Measurements from ENCODE around the gene BAIAP3. TPM values are rescaled to one million over a fixed set of nuclear protein-coding genes. Genes with fewer than 3 reads are reported as not detected.

BAIAP3 gene
- total RNA-seq, 1 experiment from 2014 or later, result 44.7 TPM

DNA sequence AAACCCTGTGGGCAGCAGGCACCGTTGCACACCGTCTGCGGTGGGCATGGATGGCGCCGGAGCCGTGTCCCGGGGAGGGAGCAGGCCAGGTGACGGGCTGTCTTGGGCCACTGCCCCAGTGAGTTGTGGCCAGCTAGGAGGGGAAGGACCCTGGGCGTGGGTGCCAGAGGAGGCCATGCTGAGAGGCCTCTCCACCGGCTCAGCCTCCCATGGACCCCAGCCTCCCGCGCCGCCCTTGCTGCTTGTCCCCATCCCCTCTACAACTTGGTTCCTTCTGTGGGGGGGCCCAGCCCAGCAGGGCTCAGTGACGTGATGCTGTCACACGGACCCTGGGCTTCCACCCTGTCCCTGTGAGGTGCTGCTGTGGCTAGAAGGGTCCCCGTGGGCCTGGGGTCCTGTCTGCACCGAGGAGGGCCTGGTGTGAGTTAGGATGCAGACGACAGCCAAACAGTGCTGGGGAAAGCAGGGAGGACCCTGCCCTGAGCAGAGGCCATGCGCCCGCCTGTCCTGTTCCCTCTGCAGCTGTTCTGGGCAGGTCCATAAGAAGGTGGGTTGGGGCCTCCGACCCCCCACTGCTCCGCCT lies 12.7 kb upstream of the BAIAP3 start (continued):
- TF ChIP-seq EGR1 (IDR thresholded peaks at IDR 0.05; ENCODE audit: low read depth), result no peak
- no peak for TF ChIP-seq FOSL1 (IDR thresholded peaks at IDR 0.05; ENCODE audit: low read depth)
- no peak for TF ChIP-seq ELF1 (IDR thresholded peaks at IDR 0.05; ENCODE audit: borderline replicate concordance, low read depth)
- TF ChIP-seq, protein P1, sequence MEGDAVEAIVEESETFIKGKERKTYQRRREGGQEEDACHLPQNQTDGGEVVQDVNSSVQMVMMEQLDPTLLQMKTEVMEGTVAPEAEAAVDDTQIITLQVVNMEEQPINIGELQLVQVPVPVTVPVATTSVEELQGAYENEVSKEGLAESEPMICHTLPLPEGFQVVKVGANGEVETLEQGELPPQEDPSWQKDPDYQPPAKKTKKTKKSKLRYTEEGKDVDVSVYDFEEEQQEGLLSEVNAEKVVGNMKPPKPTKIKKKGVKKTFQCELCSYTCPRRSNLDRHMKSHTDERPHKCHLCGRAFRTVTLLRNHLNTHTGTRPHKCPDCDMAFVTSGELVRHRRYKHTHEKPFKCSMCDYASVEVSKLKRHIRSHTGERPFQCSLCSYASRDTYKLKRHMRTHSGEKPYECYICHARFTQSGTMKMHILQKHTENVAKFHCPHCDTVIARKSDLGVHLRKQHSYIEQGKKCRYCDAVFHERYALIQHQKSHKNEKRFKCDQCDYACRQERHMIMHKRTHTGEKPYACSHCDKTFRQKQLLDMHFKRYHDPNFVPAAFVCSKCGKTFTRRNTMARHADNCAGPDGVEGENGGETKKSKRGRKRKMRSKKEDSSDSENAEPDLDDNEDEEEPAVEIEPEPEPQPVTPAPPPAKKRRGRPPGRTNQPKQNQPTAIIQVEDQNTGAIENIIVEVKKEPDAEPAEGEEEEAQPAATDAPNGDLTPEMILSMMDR (IDR thresholded peaks at IDR 0.05 in 2 of 3, conservative IDR thresholded peaks at IDR 0.05 in 1 of 3; ENCODE audit: borderline replicate concordance in 1 of 3, insufficient read depth in 1 of 3, low read depth in 2 of 3, low read length in 2 of 3), result no peak
- no peak for TF ChIP-seq CEBPB (IDR thresholded peaks at IDR 0.05; ENCODE audit: low read depth)
- TF ChIP-seq EZH2 (IDR thresholded peaks at IDR 0.05), result no peak

GRCh38 chr16:1322407-1322806 lies 11.0 kb upstream of the BAIAP3 start:
- ATAC-seq, result no peak
- peaks cover 4% of the 10 kb centered on the region; the same call in 1 of the 2 replicates for H4K20me1 ChIP-seq (ENCODE audit: insufficient read depth)
- intact Hi-C loops (cut with micrococcal nuclease), result no loop called here
- no peaks in the 10 kb centered on the region for H3K27me3 ChIP-seq (ENCODE audit: insufficient read depth, low read length)
- no peak overlapping the region for H3K4me2 ChIP-seq (ENCODE audit: low read length)
- H3K79me2 ChIP-seq (ENCODE audit: insufficient read depth, low read length), result peaks cover 28% of the 10 kb centered on the region
- no peak for TF ChIP-seq ATF3 (IDR thresholded peaks at IDR 0.05)
- TF ChIP-seq CEBPB (IDR thresholded peaks at IDR 0.05; ENCODE audit: low read depth), result no peak
- no peak for DNase-seq (ENCODE audit: low read depth, low spot score)
- POLR2A ChIA-PET, result no interaction called here
- no peaks in the 10 kb centered on the region for H3K9me2 ChIP-seq (ENCODE audit: insufficient read depth)
- H3K9me3 ChIP-seq (ENCODE audit: control insufficient read depth in 1 of 2, insufficient read depth in 1 of 2, low read depth in 1 of 2, low read length in 2 of 2), result no peaks in the 10 kb centered on the region
- H2AFZ ChIP-seq (ENCODE audit: low read depth, low read length, poor library complexity, severe bottlenecking), result no peak overlapping the region
- H3K36me3 ChIP-seq (ENCODE audit: control insufficient read depth in 1 of 2, insufficient read depth in 2 of 2, low read length in 2 of 2), result peaks cover 36 to 38% of the 10 kb centered on the region in 2 experiments
- H3K27ac ChIP-seq (ENCODE audit: low read depth, low read length), result no peak overlapping the region
- H3K4me1 ChIP-seq (ENCODE audit: control insufficient read depth in 1 of 2, insufficient read depth in 2 of 2, low read length in 2 of 2), result no peaks in the 10 kb centered on the region
- RAD21 ChIA-PET (ENCODE audit: low non-redundant PET in 1 of 2, low total read pairs in 2 of 2, uncharacterized antibody in 2 of 2, unreplicated experiment in 2 of 2), result no interaction called here
- CTCF ChIA-PET, result no interaction called here
- no TSS peak for BruUV-seq (replicated peaks)
- no peak overlapping the region for H3K4me3 ChIP-seq (replicated peaks in 1 of 2; ENCODE audit: low read depth in 1 of 2, low read length in 2 of 2)
- no peak overlapping the region for H3K9ac ChIP-seq (ENCODE audit: low read length)
